Panc1 (cell line): ENCODE results near the gene BLVRA.

Experiments
- POLR2AphosphoS5 ChIP-seq: IDR thresholded peaks from 2 replicates; pipeline ENCODE4 v1.6.1; 2012; ENCODE audit warnings: mild to moderate bottlenecking, low read depth, low read length, moderate library complexity
- SIN3A ChIP-seq: IDR thresholded peaks from 2 replicates; pipeline ENCODE4 v1.6.1; 2012; ENCODE audit warnings: low read depth, mild to moderate bottlenecking, low read length, moderate library complexity, borderline replicate concordance; ENCODE audit not compliant: insufficient read depth
- TF ChIP-seq, protein P1 (sequence below): fragments of 450-650 bp; IDR thresholded peaks from 2 replicates; pipeline ENCODE4 v1.5.1; 2017; ENCODE audit warnings: mild to moderate bottlenecking
- TF ChIP-seq, protein P2 (sequence below), 2 experiments: IDR thresholded peaks; 2 replicates each; pipeline ENCODE4 v1.6.1; 2011 to 2012; ENCODE audit warnings: low read depth in 2 of 2, control low read depth in 1 of 2, low read length in 1 of 2, mild to moderate bottlenecking in 1 of 2, moderate library complexity in 1 of 2; ENCODE audit not compliant: insufficient read depth in 1 of 2

DNA sequence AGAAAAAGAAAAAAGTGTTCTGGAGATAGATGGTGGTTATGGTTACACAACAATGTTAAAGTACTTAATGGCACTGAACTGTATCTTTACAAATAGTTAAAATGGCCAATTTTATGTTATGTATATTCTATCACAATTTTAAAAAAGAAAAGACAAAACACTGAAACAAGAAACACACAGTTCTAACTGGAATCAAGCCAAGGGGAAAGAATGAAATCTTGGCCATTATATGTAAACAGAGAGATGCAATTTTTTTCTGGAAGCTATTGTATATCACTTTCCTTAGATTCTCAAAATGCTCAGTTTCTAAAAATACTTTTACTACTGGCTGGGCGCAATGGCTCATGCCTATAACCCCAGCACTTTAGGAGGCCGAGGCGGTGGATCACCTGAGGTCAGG, 33.2 kb upstream of the BLVRA start:
- TF ChIP-seq, protein P1, sequence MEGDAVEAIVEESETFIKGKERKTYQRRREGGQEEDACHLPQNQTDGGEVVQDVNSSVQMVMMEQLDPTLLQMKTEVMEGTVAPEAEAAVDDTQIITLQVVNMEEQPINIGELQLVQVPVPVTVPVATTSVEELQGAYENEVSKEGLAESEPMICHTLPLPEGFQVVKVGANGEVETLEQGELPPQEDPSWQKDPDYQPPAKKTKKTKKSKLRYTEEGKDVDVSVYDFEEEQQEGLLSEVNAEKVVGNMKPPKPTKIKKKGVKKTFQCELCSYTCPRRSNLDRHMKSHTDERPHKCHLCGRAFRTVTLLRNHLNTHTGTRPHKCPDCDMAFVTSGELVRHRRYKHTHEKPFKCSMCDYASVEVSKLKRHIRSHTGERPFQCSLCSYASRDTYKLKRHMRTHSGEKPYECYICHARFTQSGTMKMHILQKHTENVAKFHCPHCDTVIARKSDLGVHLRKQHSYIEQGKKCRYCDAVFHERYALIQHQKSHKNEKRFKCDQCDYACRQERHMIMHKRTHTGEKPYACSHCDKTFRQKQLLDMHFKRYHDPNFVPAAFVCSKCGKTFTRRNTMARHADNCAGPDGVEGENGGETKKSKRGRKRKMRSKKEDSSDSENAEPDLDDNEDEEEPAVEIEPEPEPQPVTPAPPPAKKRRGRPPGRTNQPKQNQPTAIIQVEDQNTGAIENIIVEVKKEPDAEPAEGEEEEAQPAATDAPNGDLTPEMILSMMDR, result no peak
- TF ChIP-seq SIN3A (no peak), POLR2AphosphoS5 (no peak)
- TF ChIP-seq, protein P2, sequence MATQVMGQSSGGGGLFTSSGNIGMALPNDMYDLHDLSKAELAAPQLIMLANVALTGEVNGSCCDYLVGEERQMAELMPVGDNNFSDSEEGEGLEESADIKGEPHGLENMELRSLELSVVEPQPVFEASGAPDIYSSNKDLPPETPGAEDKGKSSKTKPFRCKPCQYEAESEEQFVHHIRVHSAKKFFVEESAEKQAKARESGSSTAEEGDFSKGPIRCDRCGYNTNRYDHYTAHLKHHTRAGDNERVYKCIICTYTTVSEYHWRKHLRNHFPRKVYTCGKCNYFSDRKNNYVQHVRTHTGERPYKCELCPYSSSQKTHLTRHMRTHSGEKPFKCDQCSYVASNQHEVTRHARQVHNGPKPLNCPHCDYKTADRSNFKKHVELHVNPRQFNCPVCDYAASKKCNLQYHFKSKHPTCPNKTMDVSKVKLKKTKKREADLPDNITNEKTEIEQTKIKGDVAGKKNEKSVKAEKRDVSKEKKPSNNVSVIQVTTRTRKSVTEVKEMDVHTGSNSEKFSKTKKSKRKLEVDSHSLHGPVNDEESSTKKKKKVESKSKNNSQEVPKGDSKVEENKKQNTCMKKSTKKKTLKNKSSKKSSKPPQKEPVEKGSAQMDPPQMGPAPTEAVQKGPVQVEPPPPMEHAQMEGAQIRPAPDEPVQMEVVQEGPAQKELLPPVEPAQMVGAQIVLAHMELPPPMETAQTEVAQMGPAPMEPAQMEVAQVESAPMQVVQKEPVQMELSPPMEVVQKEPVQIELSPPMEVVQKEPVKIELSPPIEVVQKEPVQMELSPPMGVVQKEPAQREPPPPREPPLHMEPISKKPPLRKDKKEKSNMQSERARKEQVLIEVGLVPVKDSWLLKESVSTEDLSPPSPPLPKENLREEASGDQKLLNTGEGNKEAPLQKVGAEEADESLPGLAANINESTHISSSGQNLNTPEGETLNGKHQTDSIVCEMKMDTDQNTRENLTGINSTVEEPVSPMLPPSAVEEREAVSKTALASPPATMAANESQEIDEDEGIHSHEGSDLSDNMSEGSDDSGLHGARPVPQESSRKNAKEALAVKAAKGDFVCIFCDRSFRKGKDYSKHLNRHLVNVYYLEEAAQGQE (IDR thresholded peaks at IDR 0.05; ENCODE audit: insufficient read depth in 1 of 2, low read depth in 2 of 2, low read length in 1 of 2), result no peak
